Measurements from ENCODE around the gene APCS.

- TF ChIP-seq GATA2 (IDR thresholded peaks at IDR 0.05; ENCODE audit: low read depth, low read length) (no peak), GATA3 (IDR thresholded peaks at IDR 0.05; ENCODE audit: low read depth, low read length) (no peak)
Observed at GRCh38 chr1:159612211-159612885, 24.7 kb downstream of the APCS start.
